Iris pigment epithelial cell (primary cell): ENCODE data around the gene DRC1.
A peak's percentile ranks its signal among the peaks of the same experiment; 100 is the strongest.

Source experiments
- DNase-seq: peaks from one replicate; pipeline ENCODE4 v3.0.0-alpha.2; 2011; ENCODE audit warnings: low read depth

DRC1 gene

GRCh38 chr2:26448651-26449050, 46.9 kb downstream of the DRC1 start:
- DNase-seq: no peak

DNA sequence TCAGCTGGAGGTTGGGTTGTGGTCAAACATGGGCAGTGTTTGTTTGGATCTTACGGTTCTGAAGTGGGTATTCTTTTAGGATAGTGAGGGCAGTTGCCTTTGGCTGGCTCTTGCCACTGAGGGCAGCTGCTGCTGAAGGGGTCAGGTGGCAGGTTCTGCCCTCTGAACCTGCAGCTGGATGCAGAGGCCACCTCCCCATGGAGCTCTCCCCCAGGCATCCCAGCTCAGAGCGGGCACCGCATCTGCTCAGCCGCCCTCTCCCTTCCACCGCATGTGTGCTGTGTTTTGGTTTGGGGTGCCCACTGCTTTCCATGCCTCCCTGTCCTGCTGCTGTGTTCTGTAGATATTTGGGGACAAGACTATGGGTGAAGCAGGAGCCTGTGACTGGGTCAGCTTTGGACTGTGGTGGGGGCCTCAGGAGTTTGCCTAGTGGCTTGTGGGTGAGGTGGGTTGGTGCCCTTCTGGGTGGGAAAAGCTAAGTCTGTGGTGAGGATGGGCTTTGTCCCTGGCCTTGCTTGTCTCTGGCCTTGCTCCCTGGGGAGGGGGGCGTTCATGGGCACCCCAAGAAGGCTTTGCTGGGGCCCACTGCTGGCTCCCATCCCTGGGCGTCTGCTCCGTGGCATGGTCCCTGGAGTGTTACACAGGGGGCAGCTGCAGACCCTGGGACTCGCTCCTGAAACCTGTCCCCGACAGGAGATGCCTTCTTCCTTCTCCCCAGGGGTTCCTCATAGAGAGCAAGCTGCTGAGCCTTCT, 47.7 kb downstream of the DRC1 start:
- DNase-seq: no peak

GRCh38 chr2:26450031-26450635, 48.4 kb downstream of the DRC1 start:
- DNase-seq: no peak

- no peak for DNase-seq
Measured at GRCh38 chr2:26451700-26452099, 50.0 kb downstream of the DRC1 start.

DNA sequence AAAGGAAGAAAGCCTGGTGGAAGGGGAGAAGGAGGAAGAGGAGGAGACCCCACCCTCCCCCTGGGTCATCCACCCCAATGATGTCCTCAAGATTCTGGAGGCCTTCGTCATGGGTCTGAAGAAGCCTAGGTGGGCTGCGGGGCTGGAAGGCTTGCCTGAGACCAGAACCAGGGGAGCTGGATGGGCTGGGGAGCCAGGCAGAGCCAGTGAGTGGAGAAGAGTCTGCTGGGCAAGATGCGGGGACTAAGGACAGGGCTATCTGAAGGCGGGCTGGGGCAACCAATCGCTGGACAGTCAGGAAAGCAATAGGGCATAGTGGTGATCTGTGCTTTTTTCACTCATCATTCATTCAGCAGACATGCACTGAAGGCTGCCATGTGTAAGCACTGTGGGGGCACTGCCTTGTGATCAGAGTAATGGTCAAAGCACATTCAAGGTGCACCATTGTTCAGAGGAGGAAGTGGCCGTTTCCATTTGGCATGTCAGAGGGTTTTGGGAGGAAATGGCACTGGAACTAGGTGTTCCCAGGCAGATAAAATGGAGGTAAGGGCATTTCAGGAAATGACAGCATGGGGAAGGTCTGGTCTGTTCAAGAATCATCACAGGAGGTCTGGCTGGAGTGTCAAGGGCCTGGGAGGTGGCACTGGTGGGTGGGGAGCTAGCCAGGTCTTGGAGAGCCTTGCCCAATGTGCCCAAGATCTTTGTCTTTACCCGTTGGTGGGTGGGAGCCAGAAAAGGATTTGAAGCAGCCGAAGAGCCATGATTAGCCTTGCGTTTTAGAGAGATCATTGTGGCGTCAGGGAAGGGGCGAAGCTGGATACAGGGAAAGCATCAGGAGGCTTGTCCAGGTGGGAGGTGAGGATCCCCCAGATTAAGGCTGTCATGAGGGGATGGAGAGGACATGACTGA, 52.0 kb downstream of the DRC1 start:
- DNase-seq: no peak

DNA sequence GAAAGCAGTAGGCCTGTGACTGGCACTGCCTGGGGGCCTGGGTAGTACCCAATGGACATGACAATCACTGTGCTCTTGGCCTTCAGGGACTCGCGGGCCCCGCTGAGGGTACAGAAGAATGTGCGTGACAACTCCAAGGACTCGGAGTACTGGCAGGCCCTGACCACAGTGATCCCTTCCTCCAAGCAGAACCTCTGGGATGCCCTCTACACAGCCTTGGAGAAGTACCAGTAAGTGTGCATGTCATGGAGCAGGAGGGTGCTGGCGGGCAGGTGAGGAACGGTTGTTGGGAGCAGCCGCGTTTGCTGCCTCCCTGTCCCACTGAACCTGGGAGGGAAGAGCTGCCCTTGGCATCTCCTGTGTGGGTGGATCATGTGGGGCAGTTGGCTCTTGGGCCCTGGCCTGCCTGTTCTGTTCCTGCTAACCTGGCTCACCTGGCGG, 52.9 kb downstream of the DRC1 start:
- no peak for DNase-seq

DNA sequence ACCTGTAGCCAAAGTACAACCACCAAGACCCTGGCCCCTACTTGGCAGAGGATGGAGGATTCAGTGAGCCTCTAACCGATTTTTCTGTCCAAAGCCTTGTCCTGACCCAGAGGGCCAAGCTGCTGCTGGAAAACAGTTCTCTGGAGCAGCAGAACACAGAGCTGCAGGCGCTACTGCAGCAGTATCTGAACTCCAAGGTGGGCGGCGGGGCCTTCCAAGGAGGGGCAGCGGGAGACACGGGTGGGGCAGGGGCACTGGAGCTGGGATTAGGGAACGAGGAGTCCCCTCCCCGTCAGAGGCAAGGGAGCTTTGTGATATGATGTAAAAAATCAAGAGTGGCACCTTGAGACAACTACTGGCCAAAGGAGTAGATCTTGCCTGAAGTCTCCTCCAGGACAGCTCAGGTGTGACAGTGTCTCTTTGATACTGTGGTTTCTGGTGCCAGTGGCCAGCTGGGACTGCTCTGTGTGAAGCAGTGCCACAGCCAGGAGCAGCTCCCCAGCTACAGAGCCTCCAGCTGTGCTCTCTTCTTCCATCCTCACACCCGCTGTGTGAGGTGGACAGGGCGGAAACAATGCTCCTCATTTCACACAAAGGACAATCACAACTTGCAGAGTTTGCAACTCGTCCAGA, 53.4 kb downstream of the DRC1 start:
- DNase-seq: no peak

DNA sequence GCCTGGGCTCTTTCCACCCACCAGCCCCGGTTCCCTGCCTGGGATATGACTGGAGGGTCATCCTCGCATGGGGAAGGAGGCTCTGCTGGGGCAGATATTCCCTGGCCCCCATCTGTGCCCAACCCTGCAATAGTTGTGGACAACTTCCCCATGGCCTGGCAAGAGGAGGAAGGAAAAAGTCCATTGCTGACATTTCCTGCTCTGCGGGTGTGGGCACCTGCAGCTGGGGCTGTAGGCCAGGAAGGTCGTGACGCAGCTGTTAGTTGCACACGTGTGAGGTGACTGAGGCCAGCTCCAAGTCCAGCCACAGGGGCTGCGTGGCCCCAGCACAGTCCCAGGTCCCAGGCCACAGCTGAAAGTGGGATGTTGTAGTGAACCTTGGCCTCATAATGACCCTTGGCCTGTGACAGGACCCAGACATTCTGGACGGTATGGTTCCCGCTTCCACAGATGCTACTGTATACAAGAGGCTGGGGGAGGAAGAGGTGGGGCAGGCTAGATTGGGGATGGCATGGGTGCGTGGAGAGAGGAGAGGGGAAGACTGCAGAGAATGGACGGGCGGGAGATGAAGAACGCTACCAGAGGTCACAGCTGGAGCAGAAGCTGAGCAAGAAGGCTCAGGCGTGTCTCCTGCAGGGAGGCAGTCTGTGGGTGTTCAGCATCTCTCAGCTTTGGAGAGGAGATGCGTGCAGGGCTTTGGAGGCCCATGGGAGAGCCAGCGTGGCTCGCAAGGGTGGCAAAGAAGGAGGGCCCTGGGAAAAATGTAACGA, 54.1 kb downstream of the DRC1 start:
- no peak for DNase-seq

GRCh38 chr2:26456440-26457250, 54.9 kb downstream of the DRC1 start:
- no peak for DNase-seq

DNA sequence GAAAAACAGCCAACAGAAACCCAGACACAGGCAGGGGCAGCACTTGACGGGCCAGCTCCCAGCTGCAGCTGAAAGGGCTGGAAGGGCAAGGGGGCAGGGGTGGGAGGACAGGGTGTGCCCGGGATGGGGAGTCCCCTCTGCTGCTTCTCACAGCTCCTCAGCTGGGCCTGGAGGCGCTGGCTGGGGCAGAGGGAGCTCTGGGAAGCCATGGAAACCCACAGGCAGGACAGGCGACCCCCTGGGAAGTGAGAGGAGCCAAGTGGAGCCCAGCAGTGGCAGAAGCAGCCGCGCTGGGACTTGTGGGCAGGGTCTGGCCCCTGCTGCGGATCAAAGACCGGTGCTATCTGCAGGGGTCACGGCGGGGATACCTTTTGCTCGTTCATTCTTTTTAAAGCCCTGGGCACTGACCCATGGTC, 55.5 kb downstream of the DRC1 start:
- DNase-seq: no peak

DNA sequence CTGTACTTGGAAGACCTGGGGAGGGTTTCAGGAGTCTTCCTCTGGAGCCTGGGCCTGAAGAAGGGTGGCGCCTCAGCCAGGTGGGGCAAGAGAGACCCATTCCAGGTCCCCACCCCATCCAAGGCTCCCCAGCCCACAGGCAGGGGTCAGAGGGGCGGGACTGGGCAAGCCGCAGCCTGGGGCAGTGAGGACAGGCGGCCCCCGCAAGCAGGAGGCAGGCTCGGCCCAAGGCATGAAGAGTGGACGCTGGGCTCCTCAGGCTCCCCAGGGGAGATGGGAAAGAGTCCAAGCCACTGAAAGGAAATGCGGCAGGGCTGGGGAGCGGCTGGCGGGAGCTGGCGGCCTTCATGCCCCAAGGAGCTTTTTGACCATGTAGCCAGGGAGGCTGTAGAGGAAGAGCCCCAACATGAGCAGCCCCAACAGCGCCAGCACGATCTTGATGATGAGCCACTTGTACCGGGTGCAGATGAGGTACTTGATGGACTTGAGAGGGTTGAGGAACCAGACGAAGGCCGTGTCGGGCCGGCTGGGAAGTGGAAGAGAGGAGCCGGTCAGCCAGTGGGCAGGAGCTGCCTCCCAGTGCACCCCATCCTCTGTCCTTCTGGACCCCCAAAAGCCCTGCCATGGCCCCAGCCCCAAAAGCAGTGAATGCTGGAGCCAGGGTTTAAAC, 56.1 kb downstream of the DRC1 start:
- DNase-seq: no peak

GRCh38 chr2:26458365-26459042, 56.8 kb downstream of the DRC1 start:
- DNase-seq: no peak

DNA sequence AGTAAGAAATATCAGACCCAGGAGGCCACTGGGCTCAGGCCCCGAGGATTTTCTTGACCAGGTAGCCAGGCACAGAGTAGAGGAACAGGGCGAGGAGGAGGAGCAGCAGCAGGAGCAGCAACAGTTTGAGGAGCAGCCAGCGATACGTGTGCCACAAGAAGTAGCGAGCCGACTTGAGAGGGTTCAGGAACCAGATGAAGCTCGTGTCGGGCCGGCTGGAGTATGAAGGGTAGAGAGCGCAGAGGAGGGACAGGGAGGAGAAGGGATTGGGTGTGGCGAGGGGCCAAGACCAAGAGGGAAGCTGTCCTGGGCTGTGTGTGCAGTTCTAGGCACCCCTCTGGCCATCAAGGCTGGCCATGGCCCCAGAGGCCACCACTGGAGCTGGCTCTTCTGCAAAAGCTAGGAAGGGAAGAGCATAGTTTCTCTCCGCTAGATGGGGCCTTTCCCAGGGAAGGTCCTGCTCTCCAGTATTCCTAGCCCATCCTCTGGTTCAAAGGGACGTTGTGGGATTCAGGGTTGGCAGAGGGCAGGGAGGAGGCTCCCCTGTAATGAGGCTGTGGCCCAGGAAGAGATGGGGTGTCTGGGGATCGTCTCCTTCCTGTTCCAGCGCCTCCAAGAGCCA, 58.4 kb downstream of the DRC1 start:
- no peak for DNase-seq

DNA sequence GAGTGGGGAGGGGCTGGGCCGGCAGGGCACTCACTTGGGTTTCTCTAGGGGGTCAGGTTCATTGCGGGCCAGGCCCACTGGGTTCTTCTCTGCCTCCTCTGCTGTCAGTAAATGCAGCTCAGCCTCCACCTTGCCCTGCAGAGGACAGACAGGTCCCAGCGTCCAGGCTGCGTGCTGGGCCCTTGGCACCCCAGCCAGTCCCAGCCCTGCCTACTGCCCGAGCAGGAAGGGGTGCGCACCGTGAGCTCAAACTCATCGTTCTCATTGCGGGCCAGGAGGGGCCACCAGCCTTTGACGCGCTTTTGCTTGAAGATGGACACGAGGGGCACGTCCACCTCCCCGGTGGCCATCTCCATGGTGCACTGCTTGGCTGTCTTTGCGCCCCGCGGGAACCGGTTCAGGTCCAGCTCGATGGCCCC, 58.9 kb downstream of the DRC1 start:
- no peak for DNase-seq

DNA sequence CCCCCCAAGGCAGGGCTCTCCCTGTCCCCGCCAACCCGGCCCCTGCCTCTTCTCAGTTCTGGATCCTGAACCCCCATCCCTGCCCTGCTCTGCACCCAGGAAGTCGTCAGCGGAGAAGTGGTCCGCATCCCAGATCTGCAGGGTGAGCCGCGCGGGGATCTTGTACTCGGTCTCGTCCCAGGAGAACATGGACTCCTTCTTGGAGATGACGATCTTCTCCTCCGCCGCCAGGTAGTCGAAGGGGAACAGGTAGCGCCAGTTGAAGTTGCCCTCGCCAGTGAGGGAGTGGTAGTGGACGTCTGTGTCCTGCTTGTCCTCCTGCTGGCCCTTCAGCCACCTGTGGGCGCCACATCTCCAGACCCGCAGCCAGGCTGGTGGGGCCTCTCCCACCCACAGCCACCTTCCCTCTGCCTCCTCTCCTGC, 59.9 kb downstream of the DRC1 start:
- no peak for DNase-seq

GRCh38 chr2:26462100-26462499, 60.4 kb downstream of the DRC1 start:
- no peak for DNase-seq

DNA sequence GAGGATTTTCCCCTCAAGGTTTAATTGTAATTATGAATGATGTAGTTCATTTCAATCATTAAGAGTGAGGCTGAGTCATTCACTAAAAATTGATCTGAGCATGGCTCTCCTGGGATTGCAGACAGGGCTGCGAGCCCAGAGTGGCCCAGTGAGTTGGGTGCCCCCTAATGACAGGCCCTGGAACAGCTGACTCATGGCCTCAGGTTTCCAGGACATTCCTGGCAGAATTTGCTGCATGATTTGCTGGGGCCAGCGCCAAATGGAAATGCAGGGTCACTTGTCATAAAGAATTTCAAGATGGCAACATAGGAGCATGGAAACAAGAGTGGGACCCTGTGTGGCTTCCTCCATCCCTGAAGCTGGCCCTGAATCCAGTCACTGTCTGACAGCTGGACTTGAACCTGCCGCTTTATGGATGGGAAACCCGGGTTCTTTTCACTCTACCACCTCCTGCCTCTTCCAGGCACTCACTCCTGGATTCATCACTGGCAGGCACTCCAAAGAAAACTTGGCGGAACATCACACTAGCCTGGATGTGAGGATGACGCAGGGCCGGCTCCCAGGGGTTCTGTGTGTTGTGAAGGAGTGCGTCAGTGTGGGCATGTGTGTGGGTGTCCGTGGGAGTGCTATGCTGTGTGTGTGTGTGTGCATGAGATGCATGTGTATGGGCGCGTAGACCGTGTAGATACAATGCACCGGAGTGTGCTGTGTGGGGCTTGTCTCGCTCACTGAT, 61.0 kb downstream of the DRC1 start:
- peak; percentile 76 for DNase-seq
